ENCODE measurements around the gene ERP27.

Gene ERP27

DNA sequence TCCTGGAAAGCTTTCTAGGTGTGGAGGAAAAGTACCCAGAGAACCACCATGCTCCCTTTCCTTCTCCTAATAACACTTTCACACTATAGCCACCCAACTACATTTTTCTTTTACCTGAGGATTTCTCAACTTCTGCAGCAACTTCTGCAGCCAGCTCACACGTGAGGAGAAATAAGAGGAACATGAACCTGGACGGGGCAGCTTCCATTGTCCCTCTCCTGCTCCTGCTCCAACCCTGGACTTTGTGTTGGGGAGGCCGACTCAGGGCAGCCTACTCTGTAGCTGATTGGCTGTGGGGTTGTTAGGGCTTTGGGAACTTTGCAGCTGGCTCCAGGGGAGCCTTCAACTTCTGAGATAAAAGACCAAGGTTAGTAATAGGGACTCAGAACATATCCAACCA, at the start of gene ERP27:
Gene ERP27, minus strand, starts transcription at position 237 of the 400 bp plus-strand sequence. Its CDS starts 29 bp downstream, at position 208.
- DNase-seq = no peak

DNA sequence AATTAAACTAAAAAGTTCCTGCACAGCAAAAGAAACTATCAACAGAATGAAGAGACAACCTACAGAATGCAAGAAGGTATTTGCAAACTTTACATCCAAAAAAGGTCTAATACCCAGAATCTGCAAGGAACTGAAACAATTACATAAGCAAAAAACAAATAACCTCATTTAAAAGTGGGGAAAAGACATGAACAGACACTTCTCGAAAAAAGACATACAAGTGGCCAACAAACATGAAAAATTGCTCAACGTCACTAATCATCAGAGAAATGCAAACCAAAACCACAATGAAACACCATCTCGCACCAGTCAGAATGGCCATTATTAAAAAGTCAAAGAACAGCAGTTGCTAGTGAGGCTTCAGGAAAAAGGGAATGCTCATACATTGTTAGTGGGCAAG, 49.7 kb upstream of the ERP27 start:
- DNase-seq = no peak

DNA sequence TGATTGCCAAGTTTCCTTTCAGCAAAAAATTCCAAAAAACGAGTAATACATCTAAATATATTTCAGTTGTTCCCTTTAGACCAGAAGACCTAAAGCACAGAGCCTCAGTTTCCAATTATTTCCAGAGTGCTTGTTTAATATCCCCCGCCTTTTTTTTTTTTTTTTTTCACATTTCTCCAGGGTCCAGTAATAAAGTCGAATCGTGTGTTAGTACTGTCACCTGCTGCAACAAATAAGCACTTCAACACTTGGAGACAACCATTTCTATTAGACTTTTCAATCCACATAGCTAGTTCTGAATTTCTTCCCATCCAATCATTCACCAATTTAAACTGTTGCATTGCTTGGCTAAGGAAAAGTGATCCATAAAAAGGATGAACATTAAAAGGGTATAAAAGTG, 48.1 kb upstream of the ERP27 start:
- no peak for DNase-seq

DNA sequence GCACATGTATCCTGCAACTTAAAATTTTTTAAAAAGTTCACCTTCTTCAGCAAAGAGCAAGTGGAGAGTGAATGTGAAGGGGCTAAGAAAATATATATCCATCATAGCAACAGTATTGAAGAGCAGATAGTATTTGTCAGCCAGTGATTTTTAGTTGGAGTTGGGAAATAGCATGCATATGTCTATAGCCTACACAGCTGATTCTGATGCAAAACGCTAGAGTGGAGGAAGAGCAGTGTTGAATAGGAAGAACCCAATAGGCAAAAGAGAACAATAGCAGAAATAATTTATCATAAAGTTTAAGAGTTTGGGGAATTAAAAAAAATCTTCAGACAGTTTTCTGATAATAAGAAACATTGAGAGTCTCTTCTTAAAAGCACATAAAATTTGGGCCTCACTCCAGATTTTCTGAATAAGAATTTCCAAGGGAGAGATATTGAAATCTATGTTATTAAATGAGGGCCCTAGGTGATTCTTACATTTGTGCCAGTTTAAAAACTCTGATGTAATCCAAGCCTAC, 46.5 kb upstream of the ERP27 start:
- DNase-seq = no peak

DNA sequence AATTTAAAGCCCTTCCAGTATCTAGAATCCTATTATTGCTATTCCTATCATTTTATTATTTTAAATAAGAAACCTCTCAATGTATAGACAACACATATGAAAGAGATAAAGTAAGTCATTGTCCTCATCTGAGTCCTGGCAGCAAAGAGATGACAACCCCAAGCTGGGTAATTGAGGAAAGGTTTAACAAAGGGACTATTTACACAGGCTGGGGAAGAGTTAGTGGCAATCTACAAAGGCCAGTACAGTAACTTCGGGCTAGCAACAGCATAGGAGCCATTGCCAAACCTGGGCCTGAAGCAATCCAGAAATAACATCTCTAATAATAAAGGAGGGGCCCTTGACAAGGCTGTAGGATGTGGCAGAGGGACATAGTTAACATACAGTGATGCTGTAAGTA, 45.7 kb upstream of the ERP27 start:
- no peak for DNase-seq

DNA sequence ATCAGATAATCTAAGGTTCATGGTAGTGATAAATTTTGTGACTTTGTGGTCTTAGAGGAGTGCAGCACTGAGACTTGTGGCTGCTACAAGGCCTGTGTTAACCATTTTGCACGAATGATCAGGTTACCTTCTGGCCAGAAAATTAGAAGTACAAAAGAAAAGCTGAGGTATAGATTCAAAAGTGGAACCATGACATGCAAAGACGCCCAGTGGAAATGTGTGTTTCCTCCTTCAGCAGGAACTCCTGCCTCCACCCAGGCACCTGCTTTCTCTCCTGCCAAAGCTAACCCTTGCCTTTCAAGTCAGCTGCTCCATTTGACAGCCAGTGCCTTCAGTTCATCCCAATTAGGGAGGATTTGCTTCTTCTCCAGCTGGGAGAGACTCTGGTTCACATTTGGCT, 44.7 kb upstream of the ERP27 start:
- DNase-seq = no peak

DNA sequence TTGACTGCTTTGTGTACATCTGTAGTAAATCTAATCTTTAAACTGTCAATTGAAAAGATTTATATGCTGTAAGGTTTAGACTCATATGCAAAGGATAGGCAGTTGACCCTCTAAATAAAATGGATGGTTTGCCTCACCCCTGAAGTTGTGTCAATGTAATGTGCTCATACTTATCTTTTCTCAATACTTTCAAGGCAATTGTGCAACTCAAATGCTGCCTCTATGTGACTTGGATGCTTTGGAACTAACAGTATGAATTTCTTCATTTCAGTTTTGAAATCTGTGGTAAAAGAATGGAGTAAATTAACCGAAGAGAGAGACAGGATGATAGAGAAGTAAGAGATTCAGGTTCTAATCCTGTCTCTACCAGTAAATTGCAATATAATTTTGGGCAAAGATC, 44.2 kb upstream of the ERP27 start:
- no peak for DNase-seq

DNA sequence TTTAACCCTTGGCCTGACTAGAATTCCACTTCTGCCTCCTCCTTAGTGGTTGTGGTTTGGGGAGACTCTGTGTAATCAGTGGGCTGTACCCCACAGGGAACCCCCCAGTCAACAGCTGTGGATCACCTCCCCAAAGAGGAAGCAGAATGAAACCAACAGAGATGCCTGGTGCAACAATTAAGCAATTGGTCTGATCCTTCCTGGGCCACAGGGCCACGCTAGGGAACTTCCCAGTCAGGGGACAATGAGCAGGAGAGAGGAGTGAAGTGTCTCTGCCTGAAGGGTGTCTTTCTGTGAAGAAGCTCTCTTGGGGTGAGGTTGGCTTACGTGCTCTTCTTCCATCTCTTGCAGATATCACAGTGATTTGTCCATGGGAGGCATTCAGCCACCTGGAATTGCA, 42.7 kb upstream of the ERP27 start:
- no peak for DNase-seq

DNA sequence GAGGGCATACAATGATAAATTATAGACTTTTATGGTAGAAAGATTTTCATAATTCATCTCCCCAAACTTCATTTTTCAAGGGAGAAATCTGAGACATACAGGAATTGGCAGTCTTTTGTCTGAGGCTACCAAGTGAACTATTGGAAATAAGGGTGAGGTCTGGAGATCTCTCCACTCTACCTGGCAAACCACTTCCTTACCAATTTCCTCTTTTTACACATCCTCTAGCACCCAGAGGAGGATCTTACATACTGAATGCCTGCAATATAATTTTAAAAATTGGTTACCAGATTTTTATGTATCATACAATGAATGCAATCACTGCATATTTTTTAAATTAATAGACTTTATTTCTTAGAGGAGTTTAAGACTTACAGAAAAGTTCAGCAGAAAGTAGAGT, 41.1 kb upstream of the ERP27 start:
- DNase-seq = no peak

DNA sequence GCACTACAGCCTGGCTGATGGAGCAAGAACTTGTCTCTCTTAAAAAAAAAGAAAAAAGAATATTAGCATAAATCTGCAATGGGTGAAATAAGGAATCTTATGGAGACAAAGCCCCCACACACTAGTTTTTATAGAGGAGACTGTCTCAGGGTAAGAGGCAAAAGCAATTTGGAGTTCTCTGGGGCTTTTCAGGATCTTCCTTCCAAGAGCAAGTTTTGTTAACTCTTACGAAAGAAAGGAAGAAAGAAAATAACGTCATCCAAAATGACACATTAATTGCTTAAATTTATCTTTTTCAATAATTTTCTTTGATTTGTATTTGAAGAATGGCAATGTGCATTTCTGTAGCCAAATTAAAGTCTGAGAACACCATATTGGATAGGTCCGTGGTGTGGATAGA, 38.3 kb upstream of the ERP27 start:
- no peak for DNase-seq

DNA sequence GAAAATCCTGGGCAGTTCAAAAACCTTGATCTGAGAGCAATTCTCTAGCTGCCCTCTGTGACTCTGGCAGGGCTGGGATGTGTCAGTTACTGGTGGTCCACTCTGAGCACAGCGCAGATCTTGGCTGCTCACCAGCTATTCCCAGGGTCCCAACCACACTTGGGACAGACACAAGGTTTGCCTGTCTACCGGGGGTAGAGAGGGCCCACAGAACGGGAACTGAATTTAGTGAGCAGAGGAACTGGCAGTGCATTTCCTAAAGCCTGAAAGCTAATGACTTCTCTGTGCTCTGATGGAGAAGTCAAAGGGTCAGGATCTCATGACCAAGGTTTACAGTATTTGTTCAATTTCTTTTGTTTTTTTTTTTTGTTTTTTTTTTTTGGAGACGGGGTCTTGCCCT, 37.1 kb upstream of the ERP27 start:
- DNase-seq = no peak

DNA sequence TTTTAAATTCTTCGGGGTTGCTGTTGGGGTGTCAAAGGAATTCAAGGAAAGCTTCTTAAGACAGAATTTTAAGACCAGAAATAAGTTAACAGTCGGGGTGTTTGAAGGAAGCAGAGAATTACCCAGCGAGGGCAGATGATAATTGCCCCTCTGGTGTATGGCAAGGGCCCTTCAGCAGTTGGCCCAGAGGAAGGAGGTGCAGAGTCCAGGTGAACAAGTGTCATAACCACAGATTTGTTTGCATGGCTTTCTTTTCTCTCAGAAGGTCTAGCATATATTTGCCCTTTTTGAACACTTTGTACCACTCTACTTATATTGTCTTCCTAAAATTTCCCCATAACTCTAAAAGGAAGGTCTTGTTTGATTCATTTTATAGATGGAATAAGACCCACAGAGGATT, 36.3 kb upstream of the ERP27 start:
- no peak for DNase-seq

DNA sequence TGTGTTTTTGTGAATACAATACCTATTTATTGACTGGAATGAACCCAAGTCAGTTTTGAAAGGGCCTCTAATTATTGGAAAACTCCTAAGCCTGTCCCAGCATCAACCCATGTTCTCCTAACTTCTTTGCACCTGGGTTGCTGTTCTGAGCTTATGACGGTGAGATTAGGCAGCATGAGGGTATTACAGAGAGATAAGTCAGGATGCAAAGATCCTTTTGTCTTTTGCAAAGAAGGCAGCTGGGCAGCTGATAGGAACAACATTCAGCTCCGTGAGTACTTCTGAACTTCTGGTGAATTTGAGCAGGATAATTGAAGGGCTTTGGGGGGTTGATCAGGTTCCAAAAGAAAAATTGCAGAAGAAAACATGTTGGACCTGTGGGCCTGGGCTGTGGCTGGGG, 34.5 kb upstream of the ERP27 start, which contains the start of gene PDE6H:
Gene PDE6H, plus strand, starts transcription at position 227 of the 400 bp plus-strand sequence. CDS start 4,971 bp downstream, outside the sequence.
- DNase-seq = no peak

DNA sequence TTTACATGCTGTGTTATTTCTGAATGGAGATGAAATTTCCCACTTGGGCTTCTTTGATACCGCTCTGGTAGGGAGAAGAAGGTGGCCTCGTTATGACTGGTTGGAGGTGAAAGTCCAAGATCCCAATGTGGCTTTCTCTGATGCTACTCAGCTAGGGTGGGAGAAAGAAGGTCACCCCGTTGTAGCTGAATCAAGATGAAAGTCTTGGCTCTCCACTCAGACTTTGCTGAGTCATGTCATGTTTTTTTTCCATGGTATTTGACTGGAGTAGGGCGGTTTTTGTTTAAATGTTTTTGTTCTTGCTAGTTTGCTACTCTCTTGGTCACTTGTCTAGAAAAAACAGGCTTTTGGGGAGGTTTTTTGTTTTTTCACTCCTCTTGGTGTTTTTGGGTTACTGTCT, 32.1 kb upstream of the ERP27 start:
- DNase-seq = no peak

DNA sequence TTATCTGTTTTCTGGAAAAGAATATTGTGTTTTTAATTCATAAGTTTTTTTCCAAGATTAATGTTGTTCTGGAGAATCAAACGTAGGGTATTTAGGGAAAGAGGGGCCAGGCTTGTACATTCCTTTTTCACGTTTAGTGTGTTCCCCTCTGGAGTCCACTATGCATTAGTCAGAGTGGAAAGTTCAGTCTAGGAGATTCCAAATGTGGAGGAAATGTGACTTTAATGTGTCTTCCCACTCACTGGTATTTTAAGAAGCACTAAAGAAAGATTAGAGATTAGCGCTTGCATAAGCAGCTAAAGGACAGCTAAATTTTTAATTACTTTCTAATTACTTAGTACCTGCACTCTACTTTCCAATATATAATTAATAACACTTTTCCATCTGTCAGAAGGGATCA, 30.1 kb upstream of the ERP27 start:
- DNase-seq = no peak

DNA sequence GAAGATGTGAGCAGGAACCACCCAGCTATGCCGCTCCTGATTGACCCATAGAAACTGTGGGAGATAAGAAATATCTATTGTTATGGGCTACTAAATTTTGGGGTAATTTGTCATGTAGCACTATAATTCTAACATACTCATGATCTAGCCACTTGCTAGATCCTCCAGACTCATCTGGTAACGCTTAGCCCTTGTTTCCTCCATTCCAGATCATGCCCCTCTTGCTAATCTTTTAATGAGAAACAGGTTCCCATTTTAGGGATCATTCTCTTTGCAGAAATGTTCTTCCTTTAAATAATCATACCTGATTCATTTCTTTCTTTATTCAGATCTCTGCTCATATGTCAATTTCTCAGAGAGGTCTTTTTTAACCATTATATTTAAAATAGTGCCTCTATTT, 26.9 kb upstream of the ERP27 start:
- DNase-seq = no peak

DNA sequence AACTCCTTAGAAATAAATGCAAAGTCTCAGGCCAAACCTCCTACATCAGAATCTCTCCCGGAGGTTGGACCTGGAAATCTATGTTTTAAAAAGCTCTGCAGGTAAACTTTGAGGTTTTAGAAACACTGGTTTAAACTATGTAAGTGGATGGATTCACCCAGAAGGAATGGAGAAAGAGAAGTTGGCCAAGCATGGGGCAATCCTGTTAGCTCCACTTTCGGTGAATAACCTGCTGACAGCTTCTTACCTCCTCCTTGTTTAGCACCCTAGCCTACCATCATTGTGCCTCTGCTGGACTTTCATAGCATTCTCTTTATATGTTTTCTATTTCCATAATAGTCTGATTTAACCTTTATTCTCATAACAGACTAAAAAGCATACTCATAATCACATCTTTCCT, 26.1 kb upstream of the ERP27 start:
- DNase-seq = no peak

DNA sequence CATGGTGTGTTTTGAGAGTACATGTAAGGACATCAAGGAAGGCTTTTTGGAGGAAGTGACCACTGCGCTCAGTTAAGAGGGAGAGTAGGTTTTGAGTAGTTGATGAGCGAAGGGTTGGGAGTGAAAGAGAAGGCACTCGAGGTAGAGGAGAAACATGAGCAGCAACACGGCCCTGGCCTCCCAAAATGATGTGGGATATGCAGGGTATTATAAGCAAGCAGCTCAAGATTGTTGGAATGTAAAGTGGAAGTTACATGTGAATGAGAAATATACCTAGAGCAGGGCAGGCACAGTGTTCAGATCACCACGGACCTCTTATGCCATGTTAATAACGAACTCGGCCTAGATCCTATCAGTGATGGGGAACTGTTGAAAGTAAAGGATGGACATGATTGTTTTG, 25.2 kb upstream of the ERP27 start:
- DNase-seq = no peak

DNA sequence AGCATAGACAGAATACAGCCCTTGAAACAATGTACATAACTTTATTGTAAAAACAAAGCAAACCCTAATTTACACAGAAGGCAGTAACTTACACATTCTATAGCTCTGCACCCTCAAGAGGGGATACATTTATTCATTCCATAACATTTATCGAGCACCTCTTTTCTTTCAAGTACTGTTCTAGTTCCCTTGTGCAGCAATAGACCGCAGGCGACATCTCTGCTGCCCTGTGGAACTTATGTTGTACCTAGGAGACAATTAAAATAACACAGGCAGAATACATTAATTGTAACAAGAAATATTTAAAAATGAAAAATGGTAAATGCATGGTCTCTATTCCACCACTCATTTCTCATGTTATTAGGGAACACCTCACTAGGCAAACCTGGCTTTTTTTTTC, 24.5 kb upstream of the ERP27 start:
- DNase-seq = no peak

DNA sequence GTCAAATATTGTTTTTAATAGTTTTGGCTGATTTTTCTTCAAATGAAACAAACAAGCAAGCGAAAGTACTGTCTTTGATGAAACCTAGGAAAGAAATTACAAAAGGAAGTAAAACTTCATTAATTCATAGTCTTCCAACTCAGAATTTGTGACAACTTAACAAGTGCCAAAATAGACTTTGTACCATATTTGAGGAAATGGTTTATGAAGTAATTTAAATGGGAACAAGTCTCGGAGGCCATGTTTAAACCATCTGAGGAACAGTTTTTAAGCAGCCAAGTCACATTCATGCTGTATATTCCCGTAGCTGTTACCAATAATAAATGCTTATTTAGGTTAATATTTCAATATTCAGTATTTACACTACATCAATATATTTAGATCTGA, 23.8 kb upstream of the ERP27 start:
- DNase-seq = no peak

DNA sequence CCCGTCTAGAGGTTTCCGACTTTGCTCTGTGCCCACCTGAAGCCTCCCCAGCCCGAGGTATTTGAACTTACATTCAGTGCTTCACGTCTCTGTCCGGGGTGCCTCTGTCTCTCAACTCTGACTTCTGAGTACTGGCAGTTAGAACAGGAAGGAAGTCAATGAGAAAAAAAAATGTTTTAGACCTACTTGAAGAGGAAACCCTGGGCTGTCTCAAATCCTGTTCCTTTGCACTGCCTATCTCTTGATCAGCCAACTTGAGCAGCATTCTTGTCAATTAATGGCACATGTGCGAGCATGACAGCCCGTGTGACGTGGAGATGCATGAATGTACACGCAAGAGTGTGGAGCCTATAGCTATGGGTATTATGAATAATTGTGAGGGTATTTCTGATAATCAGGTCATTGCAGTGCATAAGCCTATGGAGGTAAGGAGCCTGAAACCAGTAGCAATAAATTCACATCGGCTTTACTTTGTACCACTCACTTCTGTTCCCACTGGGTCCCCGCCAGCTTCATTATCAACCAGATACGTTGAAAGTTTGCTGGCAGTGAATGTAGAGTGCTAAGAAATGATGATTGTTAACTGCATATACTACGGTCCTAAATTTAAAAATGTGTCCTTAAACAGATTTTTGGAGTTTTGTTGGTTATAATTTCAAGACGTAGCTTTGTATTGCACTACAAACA, 23.3 kb upstream of the ERP27 start, which contains the start of gene ARHGDIB:
Gene ARHGDIB, minus strand, starts transcription at position 136 of the 687 bp plus-strand sequence. CDS start 10,889 bp downstream, outside the sequence.
- DNase-seq = peak; percentile 85

DNA sequence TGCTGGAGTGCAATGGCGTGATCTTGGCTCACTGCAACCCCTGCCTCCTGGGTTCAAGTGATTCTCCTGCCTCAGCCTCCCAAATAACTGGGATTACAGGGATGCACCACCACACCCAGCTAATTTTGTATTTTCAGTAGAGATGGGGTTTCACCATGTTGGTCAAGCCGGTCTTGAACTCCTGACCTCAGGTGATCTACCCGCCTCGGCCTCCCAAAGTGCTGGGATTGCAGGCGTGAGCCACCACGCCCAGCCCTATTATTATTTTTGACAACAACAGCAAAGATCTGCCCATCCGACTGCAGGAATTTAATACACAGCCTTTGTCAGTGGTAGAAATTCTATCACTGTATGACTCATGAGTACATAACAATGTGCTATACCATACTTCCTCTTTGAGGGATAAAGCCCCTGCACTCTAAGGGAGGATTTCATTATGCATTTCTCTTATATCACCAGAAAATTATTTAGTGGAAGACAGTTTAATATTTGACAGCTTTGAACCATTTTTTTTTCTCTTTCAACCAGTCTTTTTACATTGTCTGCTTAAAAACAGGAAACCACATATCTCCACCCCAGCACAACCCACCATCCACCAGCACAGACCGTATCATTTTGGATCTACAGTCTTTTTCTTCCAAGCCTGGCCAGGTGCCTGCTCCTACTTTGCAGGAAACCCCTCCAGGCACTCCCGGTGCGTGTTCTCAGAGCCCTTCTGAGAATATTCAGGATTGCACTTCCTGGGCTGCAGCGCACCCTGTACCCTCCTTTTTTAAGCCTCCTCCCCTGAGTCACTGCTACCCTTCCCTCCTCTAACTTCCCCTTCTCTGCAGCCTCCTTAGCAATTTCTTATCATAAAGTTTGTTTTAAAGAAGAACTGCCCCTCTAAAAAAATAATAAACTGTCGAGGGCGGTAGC, 22.5 kb upstream of the ERP27 start:
- peak; percentile 59 for DNase-seq

DNA sequence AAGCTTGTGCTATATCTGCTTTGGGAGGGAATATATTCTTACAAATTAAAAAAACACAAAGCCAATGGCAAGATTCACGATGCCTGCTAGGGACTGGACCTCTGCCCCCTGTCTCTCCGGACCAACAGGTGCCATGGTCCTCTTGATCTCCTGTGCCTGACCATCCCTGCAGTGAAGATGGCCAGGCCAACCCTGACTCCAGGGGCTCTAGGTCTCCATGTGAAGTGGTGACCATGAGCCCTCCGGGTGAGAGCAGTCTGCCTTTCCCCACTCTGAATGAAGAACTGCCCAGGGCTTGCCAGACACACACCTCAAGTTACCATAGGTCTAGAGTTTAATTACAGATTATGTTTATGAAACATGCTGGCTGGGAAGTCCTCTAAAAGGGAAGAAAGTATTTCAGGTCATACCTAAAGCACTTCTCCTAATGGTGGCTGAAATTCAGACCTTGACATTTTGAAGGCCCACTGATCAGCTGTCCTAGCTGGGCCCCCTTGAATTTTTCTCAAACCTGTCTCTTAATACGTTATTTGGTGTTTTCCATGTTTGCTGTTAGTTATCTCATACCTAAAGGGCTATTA, 21.7 kb upstream of the ERP27 start:
- DNase-seq = no peak

DNA sequence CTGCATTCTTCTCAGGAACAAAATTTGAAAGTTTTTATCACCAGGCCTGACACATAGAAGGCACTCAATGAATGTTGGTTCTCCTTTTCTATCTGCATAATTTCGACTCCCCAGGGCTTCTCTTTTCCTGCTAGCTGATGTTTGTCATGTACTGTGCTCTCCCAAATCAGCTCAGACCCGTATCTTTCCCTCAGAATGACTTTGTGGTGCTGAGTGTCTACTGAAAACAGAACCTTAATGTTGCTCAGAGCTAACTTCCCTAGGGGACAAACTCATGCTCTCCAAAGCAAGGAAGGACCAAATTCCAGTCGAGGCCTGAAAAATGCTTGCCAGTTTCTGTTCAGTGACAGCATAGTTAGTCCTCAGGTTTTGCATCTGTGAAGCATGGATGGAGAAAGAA, 21.1 kb upstream of the ERP27 start:
- DNase-seq = peak; percentile 12

Data from GDM1 (cell line).